Duodenal mucosa (tissue), 2 donors: ENCODE data around the gene GALNS.

Experiments used
- H3K27ac ChIP-seq: one replicate; pipeline ENCODE4 v1.7.0; 2013; ENCODE audit warnings: low read depth, low read length
- H3K27me3 ChIP-seq, 2 donors: one replicate each; pipeline ENCODE4 v1.7.0; 2013; ENCODE audit warnings: low read length in 2 of 2, control low read depth in 1 of 2; ENCODE audit not compliant: insufficient read depth in 2 of 2, control insufficient read depth in 1 of 2
- H3K36me3 ChIP-seq, 2 donors: one replicate each; pipeline ENCODE4 v1.7.0; 2013; ENCODE audit warnings: low read length in 2 of 2, control low read depth in 1 of 2; ENCODE audit not compliant: insufficient read depth in 2 of 2, control insufficient read depth in 1 of 2
- H3K4me1 ChIP-seq, 2 donors: one replicate each; pipeline ENCODE4 v1.7.0; 2013; ENCODE audit warnings: low read length in 2 of 2, control low read depth in 1 of 2; ENCODE audit not compliant: insufficient read depth in 2 of 2, control insufficient read depth in 1 of 2
- H3K4me3 ChIP-seq, 2 donors: one replicate each; pipeline ENCODE4 v1.7.0; 2013; ENCODE audit warnings: low read length in 2 of 2, low read depth in 1 of 2
- H3K9ac ChIP-seq, 2 donors: one replicate each; pipeline ENCODE4 v1.7.0; 2013; ENCODE audit warnings: low read length in 2 of 2, low read depth in 1 of 2
- H3K9me3 ChIP-seq, 2 donors: one replicate each; pipeline ENCODE4 v1.7.0; 2013; ENCODE audit warnings: low read length in 2 of 2, control low read depth in 1 of 2; ENCODE audit not compliant: control insufficient read depth in 1 of 2

The GALNS gene

GRCh38 chr16:88881675-88882357 is 25.1 kb upstream of the GALNS start:
- Histone ChIP-seq H3K4me3 (no peak overlapping the region), H3K36me3 (peaks cover 0 to 7% of the 10 kb centered on the region in 2 donors), H3K27me3 (no peaks in the 10 kb centered on the region), H3K27ac (peak overlapping the region; percentile 3), H3K4me1 (peaks cover 7 to 34% of the 10 kb centered on the region in 2 donors), H3K9me3 (no peaks in the 10 kb centered on the region), H3K9ac (no peak overlapping the region)

DNA sequence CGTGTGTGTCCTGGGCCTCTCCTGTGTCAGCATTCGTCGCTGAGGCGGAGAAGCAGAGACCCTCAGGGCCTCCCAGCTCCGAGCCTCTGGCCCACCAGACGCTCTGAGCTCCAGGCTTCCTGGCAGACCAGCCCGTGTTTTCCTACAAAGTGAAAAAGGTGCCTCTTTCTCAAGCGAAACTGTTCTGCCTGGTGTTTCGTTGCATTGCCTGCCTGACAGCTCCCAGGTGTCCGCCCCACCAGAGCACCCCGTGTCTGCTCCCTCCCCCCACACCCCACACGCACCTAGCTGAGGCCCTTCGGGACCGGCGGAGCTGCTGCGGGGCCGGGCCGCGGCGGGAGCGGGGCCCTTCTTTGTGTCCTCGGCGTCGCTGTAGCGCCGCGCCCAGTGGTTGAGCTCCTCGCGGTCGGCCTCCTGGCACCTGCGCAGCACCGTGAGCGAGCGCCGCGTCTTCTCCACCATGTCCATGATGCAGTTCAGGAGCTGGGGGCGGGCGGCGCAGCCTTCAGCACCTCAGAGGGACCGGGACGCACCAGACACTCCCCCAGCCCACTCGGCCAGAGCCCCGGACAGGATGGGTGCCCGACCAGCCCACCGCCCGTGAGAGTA is 24.4 kb upstream of the GALNS start:
- H3K4me3 ChIP-seq = peak overlapping the region in 1 of 2 donors; percentile 10
- no peaks in the 10 kb centered on the region for H3K9me3 ChIP-seq
- H3K27me3 ChIP-seq = no peaks in the 10 kb centered on the region
- H3K9ac ChIP-seq = no peak overlapping the region
- peaks cover 7 to 27% of the 10 kb centered on the region in 2 donors for H3K4me1 ChIP-seq
- H3K27ac ChIP-seq = no peak overlapping the region
- peaks cover 0 to 7% of the 10 kb centered on the region in 2 donors for H3K36me3 ChIP-seq

GRCh38 chr16:88880226-88881006 is 23.7 kb upstream of the GALNS start:
- Histone ChIP-seq H3K4me3 (peak overlapping the region in 1 of 2 donors; percentile 10), H3K9ac (no peak overlapping the region), H3K9me3 (no peaks in the 10 kb centered on the region), H3K4me1 (peaks cover 7 to 23% of the 10 kb centered on the region in 2 donors), H3K27me3 (no peaks in the 10 kb centered on the region), H3K36me3 (peaks cover 0 to 7% of the 10 kb centered on the region in 2 donors), H3K27ac (no peak overlapping the region)

DNA sequence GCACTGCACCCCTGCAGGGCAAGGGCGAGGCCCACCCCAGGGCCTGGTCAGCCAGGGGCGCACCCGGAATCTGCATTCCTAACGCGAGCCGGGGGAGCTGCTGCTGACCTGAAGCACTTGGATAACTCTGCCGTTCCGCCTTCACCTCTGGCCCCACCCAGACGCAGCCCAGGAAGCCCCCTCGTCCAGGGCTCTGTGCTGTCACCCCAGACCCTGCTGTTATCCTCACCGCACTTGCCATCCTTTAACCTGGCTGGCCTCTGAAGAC is 23.0 kb upstream of the GALNS start:
- peaks cover 0 to 7% of the 10 kb centered on the region in 2 donors for H3K36me3 ChIP-seq
- H3K4me3 ChIP-seq = no peak overlapping the region
- no peaks in the 10 kb centered on the region for H3K9me3 ChIP-seq
- H3K4me1 ChIP-seq = peaks cover 7 to 23% of the 10 kb centered on the region in 2 donors
- H3K27ac ChIP-seq = no peak overlapping the region
- H3K9ac ChIP-seq = no peak overlapping the region
- H3K27me3 ChIP-seq = no peaks in the 10 kb centered on the region

GRCh38 chr16:88878967-88879787 is 22.4 kb upstream of the GALNS start:
- Histone ChIP-seq H3K4me1 (peaks cover 7 to 23% of the 10 kb centered on the region in 2 donors), H3K36me3 (peaks cover 0 to 7% of the 10 kb centered on the region in 2 donors), H3K9me3 (no peaks in the 10 kb centered on the region), H3K4me3 (no peak overlapping the region), H3K9ac (no peak overlapping the region), H3K27me3 (no peaks in the 10 kb centered on the region), H3K27ac (no peak overlapping the region)

- no peaks in the 10 kb centered on the region for H3K27me3 ChIP-seq
- H3K36me3 ChIP-seq = peaks cover 0 to 7% of the 10 kb centered on the region in 2 donors
These were observed 21.6 kb upstream of the GALNS start for GRCh38 chr16:88878356-88878755.

DNA sequence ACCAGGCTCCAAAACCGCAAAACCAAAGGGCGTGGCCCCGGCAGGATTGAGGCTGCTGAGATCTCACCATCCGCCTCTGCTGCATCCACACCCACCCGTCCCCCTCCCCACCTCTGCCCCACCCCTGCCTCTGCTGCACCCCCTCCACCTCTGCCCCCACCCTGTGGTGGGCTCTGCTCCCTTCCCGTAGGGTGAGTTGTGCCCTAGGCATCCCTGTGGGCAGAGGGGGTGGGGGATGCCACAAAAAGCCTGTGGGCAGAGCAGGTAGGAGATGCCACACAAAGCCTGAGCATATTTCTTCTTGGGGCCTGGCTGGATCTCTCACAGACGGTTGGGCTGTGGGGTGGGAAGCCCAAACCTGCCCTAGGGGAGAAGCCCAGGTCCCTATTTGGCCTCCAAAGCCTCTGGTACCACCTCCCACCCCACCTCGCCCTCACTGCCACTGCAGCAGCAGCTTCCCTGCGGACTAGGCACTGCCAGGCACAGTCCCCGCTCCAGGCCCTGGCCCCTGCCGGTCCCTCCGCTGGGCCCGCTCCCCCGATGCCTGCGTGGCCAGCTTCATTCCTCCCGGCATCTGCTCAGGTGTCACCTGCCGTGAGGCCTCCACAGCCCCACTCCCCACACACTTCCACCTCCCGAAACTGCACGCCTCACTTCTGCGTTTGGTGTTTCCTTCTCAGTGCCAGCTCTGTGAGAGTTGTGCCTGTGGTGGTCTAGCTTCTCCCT is 21.0 kb upstream of the GALNS start:
- no peak overlapping the region for H3K4me3 ChIP-seq
- peaks cover 7 to 23% of the 10 kb centered on the region in 2 donors for H3K4me1 ChIP-seq
- H3K27me3 ChIP-seq = peaks cover 0 to 4% of the 10 kb centered on the region in 2 donors
- no peak overlapping the region for H3K9ac ChIP-seq
- peaks cover 0 to 7% of the 10 kb centered on the region in 2 donors for H3K36me3 ChIP-seq
- H3K9me3 ChIP-seq = no peaks in the 10 kb centered on the region
- H3K27ac ChIP-seq = no peak overlapping the region

More at GRCh38 chr16:88878356-88878755, 21.6 kb upstream of the GALNS start:
- no peak overlapping the region for H3K9ac ChIP-seq
- no peak overlapping the region for H3K4me3 ChIP-seq
- H3K4me1 ChIP-seq = peaks cover 7 to 23% of the 10 kb centered on the region in 2 donors
- H3K27ac ChIP-seq = no peak overlapping the region
- H3K9me3 ChIP-seq = no peaks in the 10 kb centered on the region

GRCh38 chr16:88876942-88877526 is 20.3 kb upstream of the GALNS start:
- H3K9me3 ChIP-seq = no peaks in the 10 kb centered on the region
- H3K4me1 ChIP-seq = peaks cover 5 to 18% of the 10 kb centered on the region in 2 donors
- H3K36me3 ChIP-seq = peaks cover 0 to 1% of the 10 kb centered on the region in 2 donors

DNA sequence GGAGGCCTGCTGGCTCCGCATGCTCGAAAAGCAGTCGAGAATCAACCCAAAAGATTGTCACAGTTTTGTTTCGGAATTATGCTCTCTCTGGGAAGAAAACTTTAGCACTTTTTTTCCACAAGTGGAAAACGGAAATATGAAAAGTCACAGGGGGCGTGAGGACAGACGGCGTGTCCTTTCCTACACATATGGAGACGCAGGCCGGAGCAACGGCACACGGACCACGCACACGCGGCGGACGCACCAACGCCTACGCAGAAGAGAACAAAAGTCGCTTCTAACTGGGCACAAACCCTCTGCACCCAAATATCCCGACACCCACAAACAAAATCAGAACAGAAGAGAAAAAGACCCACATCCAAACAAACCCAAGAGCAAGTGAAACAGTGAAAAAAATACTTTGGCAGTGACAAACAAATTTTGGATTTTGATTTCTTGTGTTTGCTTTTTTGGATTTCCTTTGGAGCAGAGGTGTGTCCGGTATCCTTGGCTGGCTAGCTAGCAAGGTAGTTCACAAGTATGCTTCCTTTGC is 19.0 kb upstream of the GALNS start:
- Histone ChIP-seq H3K9ac (no peak overlapping the region), H3K4me3 (no peak overlapping the region), H3K27ac (no peak overlapping the region), H3K36me3 (no peaks in the 10 kb centered on the region), H3K9me3 (no peaks in the 10 kb centered on the region), H3K27me3 (peaks cover 12 to 13% of the 10 kb centered on the region in 2 donors), H3K4me1 (peaks cover 0 to 9% of the 10 kb centered on the region in 2 donors)

More at GRCh38 chr16:88876942-88877526, 20.3 kb upstream of the GALNS start:
- H3K9ac ChIP-seq = no peak overlapping the region
- H3K27ac ChIP-seq = no peak overlapping the region
- no peak overlapping the region for H3K4me3 ChIP-seq
- H3K27me3 ChIP-seq = peaks cover under 1 to 4% of the 10 kb centered on the region in 2 donors
